ENCODE data around the gene TXNDC8. TPM values are rescaled to one million over a fixed set of nuclear protein-coding genes. Genes with fewer than 3 reads are reported as not detected.

The TXNDC8 gene
- total RNA-seq, 1 experiment from 2014 or later, result not detected

- no peaks in the 10 kb centered on the region for H3K27me3 ChIP-seq (ENCODE audit: control insufficient read depth, insufficient read depth, low read length)
- H3K27ac ChIP-seq (ENCODE audit: low read length), result peak overlapping the region; percentile 73
- H3K36me3 ChIP-seq (ENCODE audit: control insufficient read depth, insufficient read depth, low read length), result no peaks in the 10 kb centered on the region; the same call in 1 of the 2 replicates
- ChIA-PET POLR2A (interaction anchor here (0.5 kb wide), 1 partner anchor 20 kb away, joined by 5 read pairs; no protein-coding TSS in a partner anchor), CTCF (no interaction called here)
- TF ChIP-seq CTCF (IDR thresholded peaks at IDR 0.05) (no peak), REST (IDR thresholded peaks at IDR 0.05; ENCODE audit: insufficient read depth in 1 of 2, low read depth in 2 of 2, low read length in 1 of 2) (no peak), POLR2AphosphoS5 (IDR thresholded peaks at IDR 0.05; ENCODE audit: low read depth, low read length) (no peak), SIN3A (IDR thresholded peaks at IDR 0.05; ENCODE audit: borderline replicate concordance, insufficient read depth, low read depth, low read length) (no peak), TCF7L2 (IDR thresholded peaks at IDR 0.05; ENCODE audit: low read depth, low read length) (no peak)
- H3K9me3 ChIP-seq (ENCODE audit: control insufficient read depth, insufficient read depth, low read depth, low read length), result no peaks in the 10 kb centered on the region
- H3K4me3 ChIP-seq (ENCODE audit: low read depth in 2 of 2, low read length in 2 of 2), result peak overlapping the region; percentile 76 to 81
- no TSS peak for BruUV-seq (replicated peaks)
- no peak for ATAC-seq
- in situ Hi-C loops (cut with HindIII; ENCODE audit: low pct_unique_long_range_greater_than_20kb, low sequenced_read_pairs) (no loop called here), intact Hi-C loops (cut with micrococcal nuclease; ENCODE audit: unreplicated experiment) (no loop called here)
- peak; percentile 22 for DNase-seq (ENCODE audit: low read depth, low spot score)
- H3K4me1 ChIP-seq (ENCODE audit: control insufficient read depth, insufficient read depth, low read length), result peaks cover 15% of the 10 kb centered on the region
Measured at GRCh38 chr9:110257097-110257841, 80.4 kb downstream of the TXNDC8 start.

GRCh38 chr9:110256380-110257096, 81.1 kb downstream of the TXNDC8 start, which contains the start of gene TXN:
TSS of gene TXN (minus strand) at chr9:110256507. CDS start at chr9:110256435, 72 bp downstream.
- no peaks in the 10 kb centered on the region for H3K9me3 ChIP-seq (ENCODE audit: control insufficient read depth, insufficient read depth, low read depth, low read length)
- no peaks in the 10 kb centered on the region for H3K27me3 ChIP-seq (ENCODE audit: control insufficient read depth, insufficient read depth, low read length)
- POLR2A ChIA-PET, result interaction anchor here (0.5 to 0.7 kb wide), 2 partner anchors 19 to 752 kb away, joined by 5 to 13 read pairs; no protein-coding TSS in a partner anchor
- peak; percentile 17 for DNase-seq (ENCODE audit: low read depth, low spot score)
- ATAC-seq, result peak; percentile 92
- CTCF ChIA-PET, result no interaction called here
- H3K4me3 ChIP-seq (ENCODE audit: low read depth in 2 of 2, low read length in 2 of 2), result peak within 1 kb of the TSS; percentile 76 to 81
- no peaks in the 10 kb centered on the region; the same call in none of the 2 replicates for H3K36me3 ChIP-seq (ENCODE audit: control insufficient read depth, insufficient read depth, low read length)
- in situ Hi-C loops (cut with HindIII; ENCODE audit: low pct_unique_long_range_greater_than_20kb, low sequenced_read_pairs) (no loop called here), intact Hi-C loops (cut with micrococcal nuclease; ENCODE audit: unreplicated experiment) (no loop called here)
- BruUV-seq (replicated peaks), result no TSS peak
- peak within 1 kb of the TSS; percentile 75 for H3K27ac ChIP-seq (ENCODE audit: low read length)
- 0 out of 2 replicates have a peak, but pooled peaks have one; percentile 44 for TF ChIP-seq SIN3A (IDR thresholded peaks at IDR 0.05; ENCODE audit: borderline replicate concordance, insufficient read depth, low read depth, low read length)
- TF ChIP-seq POLR2AphosphoS5 (IDR thresholded peaks at IDR 0.05; ENCODE audit: low read depth, low read length), result peak; percentile 85
- TF ChIP-seq CTCF (IDR thresholded peaks at IDR 0.05), result no peak
- peaks cover 15% of the 10 kb centered on the region for H3K4me1 ChIP-seq (ENCODE audit: control insufficient read depth, insufficient read depth, low read length)

Data from Panc1 (cell line).